GM19238 (cell line): ENCODE measurements around the gene FAM81B.

Experiments used
- DNase-seq: peaks from one replicate; pipeline ENCODE4 v3.0.0; 2011; ENCODE audit warnings: low spot score; ENCODE audit not compliant: insufficient read length

The FAM81B gene

GRCh38 chr5:95398989-95399388, 7.8 kb downstream of the FAM81B start:
- no peak for DNase-seq

- DNase-seq, result no peak
Observed at GRCh38 chr5:95401626-95402025, 10.5 kb downstream of the FAM81B start.

- no peak for DNase-seq
Observed at GRCh38 chr5:95403996-95404395, 12.8 kb downstream of the FAM81B start.

- DNase-seq, result no peak
Observed at GRCh38 chr5:95406426-95407090, 15.4 kb downstream of the FAM81B start.

- DNase-seq, result no peak
Observed at GRCh38 chr5:95410279-95410678, 19.1 kb downstream of the FAM81B start.

- no peak for DNase-seq
Observed at GRCh38 chr5:95411474-95411873, 20.3 kb downstream of the FAM81B start.

- no peak for DNase-seq
Observed at GRCh38 chr5:95414451-95414850, 23.3 kb downstream of the FAM81B start.

GRCh38 chr5:95417971-95418370, 26.8 kb downstream of the FAM81B start:
- DNase-seq, result no peak

- no peak for DNase-seq
Observed at GRCh38 chr5:95422838-95423237, 31.7 kb downstream of the FAM81B start.

- DNase-seq, result no peak
Observed at GRCh38 chr5:95424016-95424415, 32.9 kb downstream of the FAM81B start.

- no peak for DNase-seq
Observed at GRCh38 chr5:95424526-95424925, 33.4 kb downstream of the FAM81B start.

- no peak for DNase-seq
Observed at GRCh38 chr5:95426227-95426626, 35.1 kb downstream of the FAM81B start.

GRCh38 chr5:95432779-95433178, 41.6 kb downstream of the FAM81B start:
- no peak for DNase-seq

GRCh38 chr5:95439801-95440493, 48.8 kb downstream of the FAM81B start:
- DNase-seq, result no peak

- DNase-seq, result no peak
Observed at GRCh38 chr5:95440825-95441224, 49.7 kb downstream of the FAM81B start.

GRCh38 chr5:95441636-95442035, 50.5 kb downstream of the FAM81B start:
- DNase-seq, result no peak

GRCh38 chr5:95445442-95445841, 54.3 kb downstream of the FAM81B start:
- no peak for DNase-seq

GRCh38 chr5:95445995-95446394, 54.8 kb downstream of the FAM81B start:
- no peak for DNase-seq

GRCh38 chr5:95446560-95447221, 55.5 kb downstream of the FAM81B start:
- DNase-seq, result no peak

- no peak for DNase-seq
Observed at GRCh38 chr5:95447961-95448360, 56.8 kb downstream of the FAM81B start.

GRCh38 chr5:95448789-95449188, 57.6 kb downstream of the FAM81B start:
- DNase-seq, result no peak

- no peak for DNase-seq
Observed at GRCh38 chr5:95449460-95449859, 58.3 kb downstream of the FAM81B start.

- no peak for DNase-seq
Observed at GRCh38 chr5:95454536-95454935, 63.4 kb downstream of the FAM81B start.
